Keratinocyte (primary cell): ENCODE results near the gene ANKRD9. TPM values are rescaled to one million over a fixed set of nuclear protein-coding genes. Genes with fewer than 3 reads are reported as not detected.

Experiments
- DNase-seq: peaks from one replicate; pipeline ENCODE4 v3.0.0-alpha.2; 2011; ENCODE audit warnings: low read depth, missing footprints, low spot score
- FAIRE-seq: peaks from 2 replicates; lab custom pipeline; 2011; peaks lifted over from hg19 to GRCh38; lab: Jason Lieb, UNC
- H2AFZ ChIP-seq: 2 replicates; pipeline ENCODE4 v1.6.0; 2012; ENCODE audit warnings: low read length, control low read depth, inconsistent platforms; ENCODE audit not compliant: control insufficient read depth
- H3K27ac ChIP-seq: 2 replicates; pipeline ENCODE4 v1.5.1; 2011; ENCODE audit warnings: low read length; ENCODE audit not compliant: control insufficient read depth, insufficient read depth
- H3K27me3 ChIP-seq: 3 replicates; pipeline ENCODE4 v1.6.0; 2011; ENCODE audit warnings: low read length; ENCODE audit not compliant: control insufficient read depth, insufficient read depth; ENCODE audit errors: extremely low read depth
- H3K36me3 ChIP-seq, 2 experiments: 2 replicates in 1 of 2; 3 replicates in 1 of 2; pipeline ENCODE4 v1.5.1; 2011; ENCODE audit warnings: low read length in 2 of 2, mild to moderate bottlenecking in 1 of 2; ENCODE audit not compliant: control insufficient read depth in 2 of 2, insufficient read depth in 2 of 2; ENCODE audit errors: extremely low read depth in 1 of 2
- H3K4me1 ChIP-seq: 3 replicates; pipeline ENCODE4 v1.5.1; 2011; ENCODE audit warnings: low read length; ENCODE audit not compliant: control insufficient read depth, insufficient read depth; ENCODE audit errors: extremely low read depth
- H3K4me2 ChIP-seq: 3 replicates; pipeline ENCODE4 v1.6.0; 2011; ENCODE audit warnings: low read depth, low read length; ENCODE audit not compliant: control insufficient read depth, insufficient read depth; ENCODE audit errors: extremely low read depth
- H3K4me3 ChIP-seq, 3 experiments: fragments of 200-600 bp in 1 of 3; sonication (generic) in 1 of 3; 2 replicates in 2 of 3; 3 replicates in 1 of 3; pipeline ENCODE4 v1.5.1; 2011 to 2016; ENCODE audit warnings: low read length in 3 of 3, mild to moderate bottlenecking in 3 of 3, control low read depth in 2 of 3, inconsistent platforms in 1 of 3, low read depth in 1 of 3, mixed read lengths in 1 of 3, mixed run types in 1 of 3, moderate library complexity in 1 of 3; ENCODE audit not compliant: control insufficient read depth in 2 of 3, insufficient read depth in 2 of 3; ENCODE audit errors: extremely low read depth in 1 of 3
- H3K79me2 ChIP-seq: 2 replicates; pipeline ENCODE4 v1.6.0; 2012; ENCODE audit warnings: low read length; ENCODE audit not compliant: control insufficient read depth, insufficient read depth
- H3K9ac ChIP-seq: 3 replicates; pipeline ENCODE4 v1.6.0; 2011; ENCODE audit warnings: low read length; ENCODE audit not compliant: control insufficient read depth, insufficient read depth; ENCODE audit errors: extremely low read depth
- H3K9me1 ChIP-seq: 3 replicates; pipeline ENCODE4 v1.6.0; 2011; ENCODE audit warnings: low read length; ENCODE audit not compliant: control insufficient read depth, insufficient read depth; ENCODE audit errors: extremely low read depth
- H3K9me3 ChIP-seq: 2 replicates; pipeline ENCODE4 v1.5.1; 2012; ENCODE audit warnings: low read depth, low read length; ENCODE audit not compliant: control insufficient read depth
- H4K20me1 ChIP-seq: 3 replicates; pipeline ENCODE4 v1.6.0; 2011; ENCODE audit warnings: low read length; ENCODE audit not compliant: control insufficient read depth, insufficient read depth; ENCODE audit errors: extremely low read depth
- EZH2 ChIP-seq: IDR thresholded peaks from one replicate; pipeline ENCODE4 v1.6.1; 2012; ENCODE audit warnings: inconsistent platforms, mild to moderate bottlenecking, low read length, moderate library complexity
- dilution Hi-C: fragments of 300-500 bp; cut with MboI; formaldehyde crosslinking; loops from one replicate; pipeline ENCODE4 v1.7.0; 2020; ENCODE audit warnings: low sequenced_read_pairs; ENCODE audit not compliant: extremely low pct_ligation_motif_present
- polyA plus RNA-seq, 5 experiments: library from polyadenylated mRNA; depleted of rRNA in 3 of 5; stranded (reverse) in 3 of 5; stranded (forward) in 1 of 5; unstranded in 1 of 5; fragments of >200 nt; gene quantifications; 1 replicate in 1 of 5; 2 replicates in 3 of 5; 3 replicates in 1 of 5; pipeline versions ENCODE4 v1.2.1 to v1.2.3, GENCODE V29; 2011 to 2012; ENCODE audit warnings: missing spikeins in 2 of 5, low read depth in 1 of 5, low replicate concordance in 1 of 5
- small RNA-seq, 3 experiments: library from RNA; depleted of rRNA; stranded (forward); fragments of <200 nt; gene quantifications; one replicate each; pipeline ENCODE3, GENCODE V24; 2012; ENCODE audit warnings: low read depth in 3 of 3, low replicate concordance in 1 of 3; ENCODE audit not compliant: insufficient read length in 3 of 3
- TF ChIP-seq, protein P1 (sequence below), 3 experiments: IDR thresholded peaks in 1 of 3; conservative IDR thresholded peaks in 1 of 3; optimal IDR thresholded peaks in 1 of 3; 2 replicates in 2 of 3; 3 replicates in 1 of 3; pipeline versions ENCODE3 to v1.5.1; 2011; ENCODE audit warnings: low read length in 3 of 3, mild to moderate bottlenecking in 3 of 3, moderate library complexity in 2 of 3, control low read depth in 1 of 3, inconsistent platforms in 1 of 3; ENCODE audit not compliant: insufficient read depth in 2 of 3; ENCODE audit errors: extremely low read depth in 1 of 3

Gene ANKRD9
- polyA plus RNA-seq, 1 donor (not counting 4 experiments of a cell fraction or from before 2014, with no cell fraction given) = 4.9 TPM

DNA sequence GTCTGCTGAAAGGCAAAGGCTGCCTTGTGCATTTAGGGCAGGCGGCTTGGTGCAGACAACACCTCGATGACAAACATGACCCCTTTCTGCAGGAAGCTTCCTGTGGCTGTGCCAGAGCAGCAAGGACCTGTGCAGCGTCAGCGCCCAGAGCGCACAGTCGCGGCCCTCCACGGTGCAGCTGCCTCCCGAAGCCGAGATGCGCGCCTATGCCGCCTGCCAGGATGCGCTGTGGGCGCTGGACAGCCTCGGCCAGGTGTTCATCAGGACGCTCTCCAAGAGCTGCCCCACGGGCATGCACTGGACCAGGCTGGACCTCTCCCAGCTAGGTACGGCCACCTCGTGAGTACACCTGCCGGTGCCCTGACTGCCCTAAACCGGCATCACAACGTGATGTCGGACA lies 57.3 kb downstream of the ANKRD9 start:
- H3K9me1 ChIP-seq = no peaks in the 10 kb centered on the region
- FAIRE-seq (no peak), DNase-seq (no peak)
- H3K4me1 ChIP-seq = no peaks in the 10 kb centered on the region
- H3K9me3 ChIP-seq = no peaks in the 10 kb centered on the region
- H3K27ac ChIP-seq = no peak overlapping the region
- no peaks in the 10 kb centered on the region for H3K27me3 ChIP-seq
- H3K4me2 ChIP-seq = no peak overlapping the region
- dilution Hi-C loops = no loop called here
- no peak overlapping the region for H3K9ac ChIP-seq
- no peaks in the 10 kb centered on the region for H3K79me2 ChIP-seq
- no peak overlapping the region for H3K4me3 ChIP-seq
- H3K36me3 ChIP-seq = peaks cover 14 to 25% of the 10 kb centered on the region in 2 experiments
- TF ChIP-seq EZH2 = no peak
- TF ChIP-seq, protein P1, sequence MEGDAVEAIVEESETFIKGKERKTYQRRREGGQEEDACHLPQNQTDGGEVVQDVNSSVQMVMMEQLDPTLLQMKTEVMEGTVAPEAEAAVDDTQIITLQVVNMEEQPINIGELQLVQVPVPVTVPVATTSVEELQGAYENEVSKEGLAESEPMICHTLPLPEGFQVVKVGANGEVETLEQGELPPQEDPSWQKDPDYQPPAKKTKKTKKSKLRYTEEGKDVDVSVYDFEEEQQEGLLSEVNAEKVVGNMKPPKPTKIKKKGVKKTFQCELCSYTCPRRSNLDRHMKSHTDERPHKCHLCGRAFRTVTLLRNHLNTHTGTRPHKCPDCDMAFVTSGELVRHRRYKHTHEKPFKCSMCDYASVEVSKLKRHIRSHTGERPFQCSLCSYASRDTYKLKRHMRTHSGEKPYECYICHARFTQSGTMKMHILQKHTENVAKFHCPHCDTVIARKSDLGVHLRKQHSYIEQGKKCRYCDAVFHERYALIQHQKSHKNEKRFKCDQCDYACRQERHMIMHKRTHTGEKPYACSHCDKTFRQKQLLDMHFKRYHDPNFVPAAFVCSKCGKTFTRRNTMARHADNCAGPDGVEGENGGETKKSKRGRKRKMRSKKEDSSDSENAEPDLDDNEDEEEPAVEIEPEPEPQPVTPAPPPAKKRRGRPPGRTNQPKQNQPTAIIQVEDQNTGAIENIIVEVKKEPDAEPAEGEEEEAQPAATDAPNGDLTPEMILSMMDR (optimal IDR thresholded peaks at IDR 0.05 in 1 of 3, IDR thresholded peaks at IDR 0.05 in 1 of 3, conservative IDR thresholded peaks at IDR 0.05 in 1 of 3; ENCODE audit: extremely low read depth in 1 of 3, insufficient read depth in 2 of 3, low read length in 3 of 3) = no peak
- no peak overlapping the region for H2AFZ ChIP-seq
- no peaks in the 10 kb centered on the region for H4K20me1 ChIP-seq

Small RNA genes lying within 50 kb of the gene (small RNA-seq; reads per million reads assigned to genes)
- 0 reads per million in 3 experiments for gene MIR4309

Other genes starting within 250 kb of the ANKRD9 start
- gene MOK, start 204.6 kb downstream of the ANKRD9 start, polyA plus RNA-seq = 24.5 to 41.7 TPM (median 38.1 TPM) in 3 replicates
- 9.9 to 11.0 TPM (median 10.9 TPM) in 3 replicates for gene ZNF839, start 190.0 kb downstream of the ANKRD9 start, polyA plus RNA-seq
- 44.3 to 55.4 TPM (median 49.3 TPM) in 3 replicates for gene CINP, start 146.9 kb downstream of the ANKRD9 start, polyA plus RNA-seq
- 8.1 to 8.7 TPM (median 8.3 TPM) in 3 replicates for gene TECPR2, start 146.8 kb downstream of the ANKRD9 start, polyA plus RNA-seq
- gene RCOR1, start 82.9 kb upstream of the ANKRD9 start, polyA plus RNA-seq = 19.7 to 29.8 TPM (median 27.0 TPM) in 3 replicates